Esophagus muscularis mucosa (tissue), 4 donors: ENCODE measurements around the gene HIF1A.

Source experiments
- CTCF ChIP-seq, 3 experiments: fragments of 200-600 bp in 2 of 3; fragments of 450-650 bp in 1 of 3; sonication (generic) in 2 of 3; IDR thresholded peaks; one replicate each; pipeline ENCODE4 v1.5.1; 2017 to 2019; ENCODE audit warnings: antibody characterized with exemption in 3 of 3, mild to moderate bottlenecking in 2 of 3, moderate library complexity in 1 of 3
- EP300 ChIP-seq: sonication (generic); formaldehyde crosslinking; IDR thresholded peaks from one replicate; pipeline ENCODE4 v1.6.1; 2017; ENCODE audit warnings: antibody characterized with exemption
- POLR2A ChIP-seq: fragments of 450-650 bp; IDR thresholded peaks from one replicate; pipeline ENCODE4 v1.6.1; 2017; ENCODE audit warnings: antibody characterized with exemption, moderate library complexity, mild to moderate bottlenecking, low read depth
- POLR2AphosphoS5 ChIP-seq, 2 donors: sonication (generic); formaldehyde crosslinking; IDR thresholded peaks; one replicate each; pipeline ENCODE4 v1.6.1; 2017; ENCODE audit warnings: antibody characterized with exemption in 2 of 2

GRCh38 chr14:61712137-61712536 is 16.8 kb downstream of the HIF1A start:
- TF ChIP-seq CTCF (IDR thresholded peaks at IDR 0.05) (no peak), POLR2A (no peak), POLR2AphosphoS5 (IDR thresholded peaks at IDR 0.05) (no peak), EP300 (no peak)
